Hematopoietic multipotent progenitor cell treated with erythropoietin and hydrocortisone succinate and interleukin-3 and kit ligand, for 8 days (in vitro differentiated cells): ENCODE results near the gene B4GALNT1.
A peak's percentile ranks its signal among the peaks of the same experiment; 100 is the strongest.
"Not testable (repeated sequence)": the region's sequence is repeated elsewhere in the genome, so short reads cannot be mapped to it uniquely, and the experiment has no call there.

Source experiments
- DNase-seq: peaks from one replicate; pipeline ENCODE4 v3.0.0-alpha.2; 2015

Gene B4GALNT1

DNA sequence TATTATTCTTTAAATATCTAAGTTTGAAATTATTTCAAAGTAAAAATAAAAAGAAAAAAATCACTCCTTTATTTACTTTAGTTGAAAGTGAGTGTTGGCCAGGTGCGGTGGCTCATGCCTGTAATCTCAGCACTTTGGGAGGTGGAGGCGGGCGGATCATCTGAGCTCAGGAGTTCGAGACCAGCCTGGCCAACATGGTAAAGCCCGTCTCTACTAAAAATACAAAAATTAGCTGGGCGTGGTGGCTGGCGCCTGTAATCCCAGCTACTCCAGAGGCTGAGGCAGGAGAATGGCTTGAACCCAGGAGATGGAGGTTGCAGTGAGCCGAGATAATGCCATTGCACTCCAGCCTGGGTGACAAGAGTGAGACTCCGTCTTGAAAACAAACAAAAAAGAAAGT is 3.7 kb upstream of the B4GALNT1 start:
- not testable (repeated sequence) for DNase-seq

DNA sequence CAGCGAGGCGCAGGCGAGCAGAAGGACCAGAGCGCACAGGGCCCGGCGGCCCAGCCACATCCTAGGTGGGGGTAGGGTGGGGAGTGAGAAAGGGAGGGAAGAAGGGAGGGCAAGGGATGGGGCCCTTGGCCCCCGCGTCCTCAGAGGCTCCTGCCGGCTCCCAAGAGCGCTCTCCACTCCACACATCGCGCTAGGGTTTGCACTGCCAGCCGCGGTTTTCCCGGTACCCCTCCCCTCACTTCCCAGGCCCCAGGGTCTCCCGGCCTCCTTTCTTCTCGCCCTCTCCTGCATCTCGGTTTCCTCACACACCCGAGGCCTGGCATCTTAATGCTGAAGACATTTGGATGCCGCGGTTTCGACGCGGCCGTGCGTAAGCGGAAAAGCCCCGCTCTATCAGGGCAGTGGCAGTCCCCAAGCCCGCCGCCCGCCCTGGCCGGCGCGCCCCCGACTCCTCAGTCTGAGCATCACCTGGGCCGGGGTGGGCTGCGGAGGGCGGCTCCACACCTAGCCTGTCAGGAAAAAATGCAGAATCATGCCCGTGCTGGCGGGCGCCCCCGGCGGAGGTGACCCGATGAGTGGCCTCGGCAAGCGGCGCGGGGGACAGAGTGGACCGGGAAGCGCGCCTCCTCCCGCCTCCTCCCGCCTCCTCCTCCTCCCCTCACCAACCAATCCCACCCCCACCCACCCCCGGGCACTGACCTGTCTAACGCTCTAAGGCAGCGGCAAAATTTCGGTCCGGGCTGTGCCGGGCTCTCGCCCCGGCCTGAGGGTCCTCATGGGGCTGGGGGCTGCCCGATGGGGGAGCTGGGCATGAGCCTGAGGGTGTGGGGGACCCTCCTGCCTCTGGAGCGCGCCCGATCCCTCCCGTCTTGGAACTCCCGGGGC is 686 bp downstream of the B4GALNT1 start:
- no peak for DNase-seq

DNA sequence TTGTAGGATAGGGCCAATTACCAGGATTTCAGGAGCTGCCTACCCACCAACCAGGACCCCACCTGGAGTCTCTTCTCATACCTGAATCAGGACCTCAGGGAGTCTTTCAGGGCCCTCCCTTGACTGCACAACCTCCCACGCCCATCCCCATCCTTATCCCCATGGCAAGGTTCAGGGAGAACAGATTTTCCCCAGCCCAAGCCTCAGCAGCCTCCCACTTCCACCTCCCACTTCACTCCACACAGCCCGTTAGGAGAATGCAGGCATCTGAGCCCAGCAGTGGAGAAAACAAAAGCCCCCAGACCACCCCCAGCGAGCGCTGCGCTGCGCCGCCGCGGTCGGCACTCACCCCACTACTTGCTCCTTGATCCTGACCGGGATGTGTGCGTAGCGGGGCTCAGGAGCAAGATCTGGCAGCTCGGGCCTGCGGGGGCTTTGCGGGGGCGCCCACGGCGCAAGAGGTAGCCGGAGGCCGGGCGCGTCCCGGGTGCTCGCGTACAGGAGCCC is 1.4 kb downstream of the B4GALNT1 start:
- DNase-seq: no peak

DNA sequence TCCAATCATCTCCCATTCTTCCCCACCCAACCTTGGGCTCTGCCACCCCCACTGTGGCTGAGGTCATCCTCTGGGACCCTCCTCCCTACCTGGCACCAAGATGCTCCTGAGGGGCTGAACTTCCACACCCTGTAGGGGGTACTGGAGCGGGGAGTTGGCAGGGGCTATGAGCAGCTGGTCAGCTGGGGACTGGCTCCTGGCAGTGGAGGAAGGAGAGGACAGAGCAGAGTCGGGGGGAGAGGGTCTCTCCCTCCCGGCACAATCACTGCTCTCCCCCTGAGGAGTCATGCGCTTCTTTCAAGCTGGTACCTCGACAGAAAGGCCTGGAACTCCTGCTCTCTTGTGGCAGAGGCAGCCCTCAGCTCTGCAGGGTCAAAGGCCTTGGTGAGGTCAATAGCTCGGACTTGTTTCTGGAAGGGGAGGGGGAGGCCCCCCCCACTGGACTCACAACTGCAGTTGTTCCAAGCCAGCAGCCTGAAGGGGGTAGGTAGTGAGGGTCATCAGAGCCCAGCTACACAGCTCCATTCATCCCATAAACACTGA is 2.0 kb downstream of the B4GALNT1 start:
- DNase-seq: no peak

DNA sequence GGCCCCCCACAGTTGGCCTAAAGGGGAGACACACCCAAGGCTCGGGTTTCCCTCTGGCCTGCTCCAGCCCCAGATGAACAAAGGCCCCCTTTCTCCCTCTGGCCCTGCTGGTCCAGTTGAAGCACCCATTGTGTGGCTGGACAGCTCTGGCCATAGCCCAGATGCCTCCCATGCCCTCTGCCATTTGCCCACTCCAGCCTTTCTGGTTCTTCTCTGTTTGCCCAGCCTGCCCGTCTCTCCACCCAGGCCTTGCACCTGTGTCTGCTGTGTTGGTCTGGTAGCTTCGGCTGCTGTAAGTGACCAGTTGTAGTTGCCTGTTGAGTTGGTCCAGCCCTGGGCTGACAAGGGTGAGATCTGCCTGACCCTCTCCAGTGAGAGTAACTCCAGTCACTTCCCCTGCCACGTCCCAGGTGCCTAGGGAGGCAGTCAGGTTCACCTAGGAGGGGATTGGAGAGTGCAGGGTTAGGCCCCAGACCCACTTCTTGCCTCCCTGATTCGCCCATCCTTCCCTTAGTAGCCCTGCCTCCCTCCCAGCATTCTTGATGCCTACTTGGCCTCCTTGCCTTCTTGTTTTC is 3.0 kb downstream of the B4GALNT1 start:
- DNase-seq: no peak

DNA sequence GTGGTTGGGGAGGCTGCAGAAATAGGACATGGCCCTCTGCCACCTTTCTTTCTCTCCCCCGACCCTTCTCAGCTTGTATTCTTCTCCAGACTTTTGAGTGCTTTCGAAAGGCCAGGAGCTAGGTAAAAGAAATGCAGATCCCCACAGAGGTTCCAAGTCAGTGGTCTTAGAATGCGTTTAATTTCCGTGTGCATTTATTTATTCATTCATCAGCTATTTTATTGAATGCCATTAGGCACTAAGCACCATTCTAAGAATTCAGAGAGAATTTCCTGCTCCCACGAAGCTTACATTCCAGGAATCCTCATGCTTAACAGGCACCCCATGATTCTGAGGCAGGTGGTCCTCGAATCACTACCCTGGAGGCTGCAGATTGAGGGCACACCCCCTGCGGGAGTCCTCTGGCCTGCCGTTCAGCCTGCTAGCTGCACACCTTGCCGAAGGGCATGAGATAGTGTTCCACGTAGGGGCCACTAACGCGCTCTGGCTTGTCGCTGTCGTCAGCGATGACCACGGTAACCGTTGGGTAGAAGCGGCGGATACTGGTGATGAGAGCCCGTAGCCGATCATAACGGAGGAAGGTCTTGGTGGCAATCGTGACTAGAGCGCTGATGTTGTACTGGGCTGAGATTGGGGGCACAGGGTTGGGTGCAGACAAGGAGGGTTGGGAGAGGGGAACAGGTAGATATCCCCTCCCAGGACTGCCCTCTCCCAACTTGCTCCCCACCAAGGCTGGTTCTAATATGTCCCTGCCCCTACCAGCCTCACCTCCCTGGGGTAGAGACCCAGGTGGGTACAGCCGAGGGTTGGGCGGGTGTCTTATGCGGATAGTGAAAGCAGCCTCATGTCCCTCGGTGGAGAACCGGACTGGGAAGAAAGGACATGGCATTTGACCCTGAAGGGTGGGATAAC is 4.5 kb downstream of the B4GALNT1 start:
- no peak for DNase-seq

DNA sequence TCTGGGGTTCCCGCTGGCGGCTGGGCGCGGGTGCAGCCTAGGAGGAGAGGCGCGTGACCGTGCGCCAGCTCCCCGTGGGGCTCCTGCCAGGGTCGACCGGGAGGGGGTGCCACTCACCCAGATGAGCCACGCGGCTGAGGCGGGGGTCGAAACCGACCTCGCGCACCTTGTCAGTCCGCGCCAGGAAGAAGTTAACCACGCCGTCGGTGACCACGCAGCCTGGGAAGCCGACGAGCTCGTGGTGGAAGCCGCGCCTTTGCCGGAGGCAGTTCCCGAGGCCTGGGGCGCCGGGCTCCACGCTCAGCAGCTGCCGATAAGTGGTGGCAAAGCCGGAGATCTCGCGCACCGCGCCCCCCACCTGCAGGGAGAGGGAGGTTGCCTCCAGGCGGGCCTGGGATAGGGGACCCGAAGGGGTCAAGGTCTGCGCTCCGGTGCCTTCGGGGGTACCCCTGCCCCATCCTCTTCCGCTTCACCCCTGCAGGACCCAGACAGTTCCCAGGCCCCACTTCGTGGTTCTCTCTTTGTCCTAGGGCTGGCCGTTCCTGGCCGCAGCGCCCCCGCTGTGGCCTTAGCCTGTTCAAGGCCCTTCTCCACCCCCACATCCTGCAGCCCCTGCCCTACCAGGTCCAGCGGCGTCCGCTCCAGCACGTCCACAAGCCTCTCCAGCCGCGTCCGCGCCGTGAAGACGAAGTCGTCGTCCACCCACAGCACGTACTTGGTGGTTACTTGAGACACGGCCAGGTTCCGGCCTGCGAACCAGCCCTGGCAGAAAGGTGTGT is 5.3 kb downstream of the B4GALNT1 start:
- no peak for DNase-seq

DNA sequence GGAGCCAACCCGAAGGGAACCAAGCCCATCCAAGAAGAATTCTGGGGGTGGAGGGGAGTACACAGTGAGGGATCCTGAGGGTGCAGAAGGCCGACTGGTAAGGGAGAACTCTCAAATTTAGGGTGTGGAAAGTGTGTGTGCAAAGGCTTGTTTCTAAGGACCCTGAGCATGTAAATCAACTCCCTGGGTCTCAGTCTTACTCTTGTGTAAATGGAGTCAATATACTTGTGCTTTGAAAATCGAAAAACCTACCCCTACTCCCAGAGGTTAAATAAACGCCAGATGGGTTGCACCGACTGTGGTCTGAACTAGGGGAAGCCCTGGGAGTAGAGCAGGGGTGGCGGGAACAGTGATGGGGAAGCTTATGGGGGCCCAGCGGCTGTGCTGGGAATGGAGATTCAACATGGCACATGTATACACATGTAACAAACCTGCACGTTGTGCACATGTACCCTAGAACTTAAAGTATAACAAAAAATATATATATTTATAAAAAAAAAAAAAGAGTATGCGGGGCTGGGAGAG is 6.0 kb downstream of the B4GALNT1 start:
- DNase-seq: no peak

DNA sequence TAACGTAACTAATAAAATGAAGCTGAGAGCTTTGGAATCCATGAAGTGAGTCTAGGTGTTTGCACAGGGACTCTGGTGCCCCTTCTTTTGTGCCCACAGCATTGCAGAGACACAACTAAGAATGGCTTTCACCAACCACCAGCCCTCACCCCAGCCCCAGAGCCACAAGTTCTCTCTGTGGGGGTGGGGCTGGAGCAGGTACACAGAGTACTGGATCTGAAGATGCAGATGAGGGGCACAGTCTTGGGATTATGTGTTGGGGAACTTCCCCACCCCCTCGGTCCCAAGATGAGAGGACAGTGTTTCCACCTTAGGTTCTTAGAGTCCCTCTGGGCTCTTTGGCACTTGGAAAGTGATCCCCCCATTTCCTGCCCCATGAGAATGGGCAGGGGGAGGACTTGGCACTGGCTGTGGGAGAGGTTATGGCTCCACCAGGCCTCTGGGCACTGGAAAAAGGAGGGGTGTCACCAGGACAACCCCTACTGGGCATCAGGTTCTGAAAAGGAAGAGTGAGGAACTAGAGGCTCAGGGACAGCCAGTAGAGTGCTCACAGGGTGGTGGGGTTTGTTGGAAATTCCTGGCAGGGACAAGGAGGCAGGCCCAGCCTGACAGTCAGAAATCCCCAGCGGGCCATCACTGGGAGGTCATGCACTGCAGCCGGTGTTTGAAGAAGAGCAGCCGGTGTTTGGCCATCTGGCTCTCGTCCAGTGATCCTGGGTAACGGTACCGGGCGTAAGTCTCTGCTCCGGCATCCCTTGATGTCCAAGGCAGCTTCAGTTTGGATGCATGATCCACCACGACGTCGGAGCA is 6.7 kb downstream of the B4GALNT1 start:
- no peak for DNase-seq

DNA sequence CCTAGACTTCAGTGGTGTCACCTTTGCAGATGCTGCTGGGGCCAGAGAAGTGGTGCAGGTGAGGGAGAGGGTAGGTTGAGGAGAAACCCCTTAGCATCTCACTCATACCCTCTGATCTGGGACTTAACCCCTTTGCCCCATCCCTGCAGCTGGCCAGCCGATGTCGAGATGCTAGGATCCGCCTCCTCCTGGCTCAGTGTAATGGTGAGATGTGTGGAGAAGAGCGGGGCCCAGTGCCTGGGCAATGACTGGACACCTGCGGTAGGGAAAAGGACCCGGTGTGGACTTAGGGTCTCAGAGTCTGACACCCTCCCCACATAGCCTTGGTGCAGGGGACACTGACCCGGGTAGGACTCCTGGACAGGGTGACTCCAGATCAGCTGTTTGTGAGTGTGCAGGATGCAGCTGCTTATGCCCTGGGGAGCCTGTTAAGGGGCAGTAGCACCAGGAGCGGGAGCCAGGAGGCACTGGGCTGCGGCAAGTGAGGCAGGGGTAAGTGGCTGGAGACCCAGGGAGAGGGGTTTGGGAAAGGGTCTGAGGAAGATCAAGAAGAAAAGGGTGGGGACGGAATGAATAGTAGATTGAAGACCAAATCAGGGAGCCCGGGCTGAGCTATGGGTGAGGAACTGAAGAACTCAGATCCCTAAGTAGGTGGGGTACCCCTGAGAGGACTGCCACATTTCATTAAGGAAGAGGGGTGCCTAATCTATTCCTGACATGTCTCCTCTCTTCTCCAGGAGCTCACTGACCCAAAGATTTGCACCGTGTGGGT is 7.6 kb downstream of the B4GALNT1 start:
- no peak for DNase-seq

DNA sequence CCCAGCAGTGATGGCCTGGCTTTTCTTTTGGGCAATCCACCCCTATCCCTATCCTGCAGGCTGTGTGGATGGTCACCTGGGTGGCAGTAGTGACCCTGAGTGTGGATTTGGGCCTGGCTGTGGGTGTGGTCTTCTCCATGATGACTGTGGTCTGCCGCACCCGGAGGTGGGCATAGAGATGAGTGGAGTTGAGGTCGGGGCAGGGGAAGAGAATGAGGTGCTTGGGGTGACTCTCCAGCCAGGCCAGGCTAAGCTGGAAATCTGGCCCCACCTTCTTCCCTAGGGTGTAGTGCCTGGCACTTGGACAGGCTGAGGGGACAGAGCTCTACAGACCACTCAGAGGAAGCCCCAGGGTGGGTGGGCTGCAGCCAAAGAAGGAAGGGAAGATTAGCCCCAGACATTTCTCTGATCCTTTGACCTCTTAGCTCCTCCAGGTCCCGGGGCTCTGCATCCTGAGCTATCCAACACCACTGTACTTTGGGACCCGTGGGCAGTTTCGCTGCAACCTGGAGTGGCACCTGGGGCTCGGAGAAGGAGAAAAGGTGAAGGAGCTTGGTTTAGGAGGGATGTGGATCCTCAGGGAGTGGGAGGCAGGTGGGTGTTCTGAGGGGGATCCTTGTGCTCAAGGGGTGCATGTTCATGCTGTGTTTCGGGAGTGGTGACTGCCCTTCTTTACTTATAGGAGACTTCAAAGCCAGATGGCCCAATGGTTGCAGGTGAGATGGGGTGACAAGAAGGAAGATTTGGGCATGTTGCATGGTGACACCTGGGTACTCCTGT is 8.4 kb downstream of the B4GALNT1 start:
- DNase-seq: no peak

DNA sequence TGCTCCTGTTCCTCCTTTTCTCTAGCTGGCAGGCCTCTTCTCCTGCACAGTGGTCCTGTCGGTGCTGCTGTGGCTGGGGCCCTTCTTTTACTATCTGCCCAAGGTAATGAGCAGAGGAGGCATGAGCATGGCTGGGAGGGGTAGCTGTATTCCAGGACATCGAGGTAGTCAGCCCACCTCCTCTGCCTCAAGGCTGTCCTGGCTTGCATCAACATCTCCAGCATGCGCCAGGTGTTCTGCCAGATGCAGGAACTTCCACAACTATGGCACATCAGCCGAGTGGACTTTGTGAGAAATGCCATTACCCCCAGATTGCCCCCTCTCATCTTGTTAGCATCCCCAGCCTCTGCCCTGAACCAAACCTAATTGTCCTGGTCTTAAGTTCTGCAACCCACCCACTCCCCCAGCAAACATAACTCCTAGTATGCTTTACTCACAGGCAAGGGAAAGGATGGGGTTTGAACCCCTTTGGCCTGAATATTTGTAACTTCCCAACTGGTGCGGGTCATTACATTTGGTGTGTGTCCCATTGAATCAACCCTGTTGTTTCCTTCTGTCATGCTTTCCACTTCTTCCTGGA is 9.1 kb downstream of the B4GALNT1 start:
- DNase-seq: no peak

DNA sequence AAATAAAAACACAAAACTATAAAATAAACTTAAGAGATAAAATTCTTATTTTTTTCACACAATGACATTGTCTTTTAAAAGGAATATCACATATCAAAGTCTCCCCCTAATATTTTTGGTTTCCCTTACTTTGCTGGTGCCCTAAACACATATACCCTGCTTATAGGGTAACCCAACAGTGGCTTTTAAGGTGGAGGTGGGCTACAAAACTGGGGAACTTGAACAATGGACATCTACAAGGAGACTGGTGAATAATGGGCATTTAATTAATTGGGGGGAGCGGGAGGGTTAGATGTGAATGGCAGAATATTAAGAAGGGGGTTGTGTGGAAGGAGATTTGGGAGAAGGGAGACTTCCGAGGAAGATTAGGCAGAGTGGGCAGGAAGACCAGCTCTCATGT is 9.6 kb downstream of the B4GALNT1 start:
- no peak for DNase-seq

DNA sequence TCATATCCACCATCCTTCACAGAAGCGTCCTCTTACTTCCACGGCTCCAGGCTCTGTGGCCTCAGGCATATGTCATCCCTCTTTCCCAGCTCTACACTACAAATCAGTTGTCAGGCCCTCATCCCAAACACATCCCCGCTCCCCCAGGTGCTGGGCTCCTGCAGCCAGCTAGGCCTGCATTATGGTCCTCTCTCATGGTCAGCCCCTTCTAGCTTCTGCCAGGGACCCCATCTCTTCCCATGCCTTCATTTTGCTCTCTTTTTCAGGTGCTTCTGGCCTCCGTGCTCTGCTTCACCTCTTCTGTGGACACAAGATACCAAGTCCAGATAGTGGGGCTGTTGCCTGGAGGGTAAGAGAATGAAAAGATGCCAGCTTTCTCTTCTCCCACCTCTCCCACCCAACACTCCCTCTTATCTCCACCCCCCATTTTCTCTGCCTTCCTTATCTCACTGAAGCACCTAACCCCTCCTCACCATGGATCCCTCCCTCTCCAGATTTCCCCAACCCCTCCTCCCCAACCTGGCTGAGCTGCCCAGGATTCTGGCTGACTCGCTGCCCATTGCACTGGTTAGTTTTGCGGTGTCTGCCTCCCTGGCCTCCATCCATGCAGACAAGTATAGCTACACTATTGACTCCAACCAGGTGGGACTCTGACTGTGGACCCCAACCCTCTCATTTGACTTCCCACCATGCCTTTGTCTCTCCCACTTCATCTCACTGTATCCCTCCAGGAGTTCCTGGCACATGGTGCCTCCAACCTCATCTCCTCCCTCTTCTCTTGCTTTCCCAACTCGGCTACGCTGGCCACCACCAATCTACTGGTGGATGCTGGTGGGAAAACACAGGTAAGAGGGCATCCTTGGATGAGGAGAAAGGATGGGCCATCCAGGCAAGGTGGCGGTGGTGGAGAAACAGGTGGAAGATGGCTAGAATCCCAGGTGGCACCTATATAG is 10.4 kb downstream of the B4GALNT1 start:
- peak; percentile 23 for DNase-seq

DNA sequence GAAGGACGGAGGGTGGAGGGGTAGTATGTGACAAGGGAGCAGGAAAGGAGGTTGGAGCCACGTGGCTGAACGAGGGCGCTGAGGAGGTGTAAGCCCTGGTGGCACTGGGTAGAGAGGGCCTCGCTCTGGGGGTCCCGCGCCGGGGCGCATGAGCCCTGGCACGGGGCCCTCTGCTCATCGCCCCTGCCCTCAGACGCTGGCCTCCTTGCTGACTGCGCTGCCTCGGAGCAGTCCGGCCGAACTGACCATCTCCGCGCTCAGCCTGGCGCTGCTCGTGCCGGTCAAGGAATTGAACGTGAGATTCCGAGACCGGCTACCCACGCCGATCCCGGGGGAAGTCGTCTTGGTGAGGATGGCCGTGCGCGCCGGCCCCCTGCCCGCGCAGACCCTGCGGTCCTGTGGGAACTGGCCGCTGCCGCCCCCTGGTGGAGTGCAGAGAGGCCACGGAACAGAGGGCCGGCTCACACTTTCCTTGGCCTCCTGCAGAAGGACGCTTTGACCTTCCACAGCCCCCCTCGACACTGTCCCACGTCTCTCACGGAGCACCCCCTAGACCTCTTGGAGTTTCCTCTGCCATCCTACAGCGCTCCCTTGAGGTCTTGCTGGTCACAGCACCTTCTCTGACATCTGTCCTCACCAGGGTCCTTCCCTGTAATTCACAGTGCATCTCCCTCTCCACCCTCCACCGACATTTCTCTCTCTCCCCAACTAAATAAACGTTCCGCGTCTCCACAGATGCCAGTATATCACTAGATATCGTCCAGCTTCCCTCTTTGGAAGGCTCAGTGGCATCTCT is 11.3 kb downstream of the B4GALNT1 start:
- peak; percentile 22 for DNase-seq

DNA sequence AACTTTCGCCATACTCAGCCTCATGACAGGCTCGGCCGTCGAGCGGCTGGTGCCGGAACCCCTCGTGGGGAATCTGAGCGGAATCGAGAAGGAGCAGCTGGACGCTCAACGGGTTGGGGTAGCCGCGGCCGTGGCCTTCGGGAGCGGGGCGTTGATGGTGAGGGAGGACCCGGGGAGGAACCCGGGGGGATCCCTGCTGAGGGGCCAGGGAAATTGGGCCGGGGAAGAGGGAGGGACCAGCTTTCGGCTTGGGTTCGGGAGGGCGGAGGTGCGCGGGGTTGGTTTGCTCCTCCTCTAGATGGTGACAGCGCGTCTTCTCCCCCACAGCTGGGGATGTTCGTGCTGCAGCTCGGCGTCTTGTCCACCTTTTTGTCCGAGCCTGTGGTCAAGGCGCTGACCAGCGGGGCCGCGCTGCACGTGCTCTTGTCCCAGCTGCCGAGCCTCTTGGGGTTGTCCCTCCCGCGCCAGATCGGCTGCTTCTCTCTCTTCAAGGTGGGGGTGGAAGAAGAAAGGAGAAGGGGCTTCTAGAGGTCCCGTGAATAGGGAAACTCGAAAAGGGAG is 12.0 kb downstream of the B4GALNT1 start:
- DNase-seq: no peak
